HFF-Myc (cell line): ENCODE results near the gene HAAO.

Source experiments
- DNase-seq: peaks from one replicate; pipeline ENCODE4 v3.0.0-alpha.2; 2011; ENCODE audit warnings: low read depth; ENCODE audit errors: extremely low read depth
- H3K4me3 ChIP-seq: replicated peaks from 2 replicates; pipeline ENCODE4 v1.5.1; 2011; ENCODE audit warnings: low read depth, mild to moderate bottlenecking, control low read depth, low read length
- TF ChIP-seq, protein P1 (sequence below): IDR thresholded peaks from 2 replicates; pipeline ENCODE4 v1.5.1; 2012; ENCODE audit warnings: mild to moderate bottlenecking, low read depth, low read length, control low read depth; ENCODE audit errors: missing control alignments

Gene HAAO

GRCh38 chr2:42752816-42753813 is 39.3 kb downstream of the HAAO start:
- DNase-seq, result no peak
- H3K4me3 ChIP-seq, result no peak overlapping the region

GRCh38 chr2:42752314-42752713 is 40.1 kb downstream of the HAAO start:
- no peak overlapping the region for H3K4me3 ChIP-seq
- DNase-seq, result no peak
- TF ChIP-seq, protein P1, sequence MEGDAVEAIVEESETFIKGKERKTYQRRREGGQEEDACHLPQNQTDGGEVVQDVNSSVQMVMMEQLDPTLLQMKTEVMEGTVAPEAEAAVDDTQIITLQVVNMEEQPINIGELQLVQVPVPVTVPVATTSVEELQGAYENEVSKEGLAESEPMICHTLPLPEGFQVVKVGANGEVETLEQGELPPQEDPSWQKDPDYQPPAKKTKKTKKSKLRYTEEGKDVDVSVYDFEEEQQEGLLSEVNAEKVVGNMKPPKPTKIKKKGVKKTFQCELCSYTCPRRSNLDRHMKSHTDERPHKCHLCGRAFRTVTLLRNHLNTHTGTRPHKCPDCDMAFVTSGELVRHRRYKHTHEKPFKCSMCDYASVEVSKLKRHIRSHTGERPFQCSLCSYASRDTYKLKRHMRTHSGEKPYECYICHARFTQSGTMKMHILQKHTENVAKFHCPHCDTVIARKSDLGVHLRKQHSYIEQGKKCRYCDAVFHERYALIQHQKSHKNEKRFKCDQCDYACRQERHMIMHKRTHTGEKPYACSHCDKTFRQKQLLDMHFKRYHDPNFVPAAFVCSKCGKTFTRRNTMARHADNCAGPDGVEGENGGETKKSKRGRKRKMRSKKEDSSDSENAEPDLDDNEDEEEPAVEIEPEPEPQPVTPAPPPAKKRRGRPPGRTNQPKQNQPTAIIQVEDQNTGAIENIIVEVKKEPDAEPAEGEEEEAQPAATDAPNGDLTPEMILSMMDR, result no peak

More at GRCh38 chr2:42752816-42753813, 39.3 kb downstream of the HAAO start:
- TF ChIP-seq, protein P1, result no peak

DNA sequence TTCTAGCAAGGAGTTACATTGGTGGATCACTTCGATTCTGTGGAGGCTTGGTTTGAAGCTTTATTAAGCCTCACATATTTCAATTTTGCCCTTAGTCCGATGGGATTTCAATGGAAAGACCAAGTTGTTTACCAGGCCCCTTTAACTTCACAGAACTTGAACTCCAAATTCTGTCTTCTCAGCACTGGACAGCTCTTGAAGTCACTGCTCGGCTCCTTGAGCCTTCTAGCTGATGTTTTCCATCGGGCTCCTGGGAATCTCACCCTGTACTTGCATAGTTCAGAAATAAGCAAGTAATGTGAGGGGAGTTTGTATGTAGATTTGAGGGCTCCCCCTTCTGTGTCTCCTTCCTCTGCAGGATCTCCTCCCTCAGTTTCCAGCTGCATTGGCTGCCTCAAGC is 43.5 kb downstream of the HAAO start:
- TF ChIP-seq, protein P1, result no peak
- DNase-seq, result no peak
- no peak overlapping the region for H3K4me3 ChIP-seq

GRCh38 chr2:42747422-42747821 is 45.0 kb downstream of the HAAO start:
- H3K4me3 ChIP-seq, result no peak overlapping the region
- no peak for DNase-seq
- TF ChIP-seq, protein P1, result no peak

DNA sequence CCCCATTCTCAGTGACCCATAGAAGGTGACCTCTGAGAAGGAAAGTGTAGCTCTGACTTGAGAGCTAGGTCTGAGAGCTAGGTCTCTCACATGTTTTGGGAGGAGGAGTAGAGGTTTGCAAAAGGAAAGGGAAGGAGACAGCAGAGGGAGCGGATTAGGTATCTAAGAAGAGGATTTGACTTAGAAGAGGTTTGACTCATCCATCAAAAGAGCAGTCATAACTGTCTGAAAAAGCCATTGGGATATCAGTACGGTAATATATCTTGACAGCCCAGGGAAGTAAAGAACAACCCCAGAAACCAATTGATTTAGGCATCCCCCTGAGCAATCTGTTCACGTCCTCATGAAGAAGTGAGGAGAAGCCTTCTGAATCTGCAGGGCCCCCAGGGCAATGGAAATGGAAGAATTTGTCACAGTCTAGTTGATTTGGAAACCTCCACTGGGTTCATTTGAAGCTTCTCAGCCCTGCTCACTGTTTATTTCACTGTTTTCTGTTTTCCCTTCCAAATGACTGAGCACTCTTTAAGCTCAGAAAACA is 47.8 kb downstream of the HAAO start:
- TF ChIP-seq, protein P1, result no peak
- no peak for DNase-seq
- no peak overlapping the region for H3K4me3 ChIP-seq

DNA sequence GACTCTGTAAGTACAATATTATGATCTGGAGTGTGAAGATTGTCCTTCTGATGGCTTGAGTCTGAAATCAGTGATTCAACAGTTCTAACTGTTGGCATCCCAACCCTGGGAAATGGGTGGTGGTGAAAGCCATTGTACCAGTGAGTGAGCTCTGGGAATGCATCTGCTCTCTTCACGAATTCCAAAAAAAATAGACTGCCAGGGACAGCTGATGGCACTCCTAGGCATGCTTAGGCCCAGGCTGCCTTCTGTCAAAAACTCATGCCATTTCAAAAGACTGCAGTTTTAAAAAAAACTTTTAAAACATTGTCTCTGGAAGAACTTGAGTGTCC is 48.8 kb downstream of the HAAO start:
- DNase-seq, result no peak
- TF ChIP-seq, protein P1, result no peak
- H3K4me3 ChIP-seq, result no peak overlapping the region
